NCI-H510A (cell line): ENCODE data around the gene DDAH1.

Experiments used
- DNase-seq: peaks from one replicate; lab custom pipeline; 2025; lab: John Stamatoyannopoulos, UW

The DDAH1 gene

DNA sequence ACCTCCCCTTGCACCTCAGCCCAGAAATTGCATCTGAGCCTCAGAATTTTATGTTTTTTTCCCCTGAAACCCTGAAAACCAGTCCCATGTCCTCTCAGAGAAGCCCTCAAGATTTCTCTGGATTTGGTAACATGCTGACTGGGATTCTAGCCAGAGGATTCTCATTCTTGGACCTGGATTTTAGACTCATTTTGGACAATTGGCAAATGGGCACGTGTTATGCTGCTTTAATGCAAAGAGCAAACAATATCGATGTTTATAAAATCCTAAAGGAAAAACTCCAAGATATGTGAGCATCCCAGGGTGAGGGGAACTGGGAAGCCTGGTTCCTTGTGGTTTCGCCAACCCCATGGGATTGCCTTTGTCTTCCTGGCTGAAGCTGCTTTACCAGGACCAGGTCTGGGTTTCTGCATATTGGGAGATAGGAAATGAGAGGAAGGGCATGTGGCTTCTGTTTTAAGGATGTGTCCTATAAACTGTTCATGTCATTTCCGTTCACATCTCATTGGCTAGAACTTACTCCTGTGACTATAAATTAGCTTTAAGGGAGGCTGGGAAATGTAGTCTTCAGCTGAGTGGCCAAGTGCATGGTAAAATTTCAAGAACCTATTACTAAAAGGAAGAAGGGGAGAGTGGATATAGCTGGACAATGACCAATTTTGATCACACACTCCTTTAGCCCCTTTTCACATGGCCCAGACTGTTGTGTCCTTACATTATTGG is 161.4 kb downstream of the DDAH1 start:
- no peak for DNase-seq

DNA sequence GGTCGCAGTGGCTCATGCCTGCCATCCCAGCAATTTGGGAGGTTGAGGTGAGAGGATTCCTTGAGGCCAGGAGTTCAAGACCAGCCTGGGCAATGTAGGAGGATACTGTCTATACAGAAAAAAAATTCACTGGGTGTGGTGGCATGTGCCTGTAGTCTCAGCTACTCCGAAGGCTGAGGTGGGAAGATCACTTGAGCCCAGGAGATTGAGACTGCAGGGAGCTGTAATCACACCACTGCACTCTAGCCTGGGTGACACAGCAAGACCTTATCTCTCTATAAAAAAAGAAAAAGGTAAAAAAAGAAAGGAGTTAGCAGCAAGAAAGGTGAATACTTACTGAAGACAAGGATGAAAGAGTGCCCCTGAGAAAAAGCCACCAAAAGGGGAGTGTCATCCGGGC is 164.8 kb downstream of the DDAH1 start:
- no peak for DNase-seq

DNA sequence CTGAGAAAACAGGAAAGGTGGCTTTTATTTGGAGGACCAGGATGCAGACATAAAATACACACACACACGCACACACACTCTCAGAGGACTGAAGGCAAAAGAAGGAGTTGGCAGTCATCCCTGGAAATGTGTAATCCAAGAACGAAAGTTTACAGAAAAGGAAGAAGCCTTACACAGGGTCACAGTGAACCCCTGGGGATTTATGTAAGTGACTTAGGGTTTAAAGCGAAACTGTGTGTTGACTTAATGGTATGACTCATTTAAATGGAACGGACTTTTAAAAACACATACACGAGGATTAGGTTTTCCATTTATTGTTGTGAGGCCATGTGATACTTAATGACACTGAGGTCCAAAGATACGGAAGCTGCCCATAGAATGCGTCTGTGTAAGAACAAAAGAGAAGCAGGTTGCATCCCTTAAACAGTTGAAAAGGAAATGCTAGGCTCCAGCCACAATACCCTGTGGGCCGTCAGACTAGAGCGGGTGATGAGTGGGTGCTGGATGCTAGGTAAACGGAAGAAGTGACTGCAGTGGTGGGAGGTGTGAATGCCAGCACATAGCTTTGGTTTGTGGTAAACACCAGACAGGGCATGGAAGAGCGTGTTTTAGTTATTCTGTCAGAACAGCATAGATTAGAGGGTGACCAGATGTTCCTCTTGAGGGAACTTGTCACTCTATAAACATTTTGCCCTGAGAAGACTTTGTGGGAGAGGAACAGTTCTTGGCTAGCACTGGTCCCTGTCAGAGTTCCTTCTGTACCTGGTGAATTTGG is 166.9 kb downstream of the DDAH1 start:
- DNase-seq, result peak; percentile 48

DNA sequence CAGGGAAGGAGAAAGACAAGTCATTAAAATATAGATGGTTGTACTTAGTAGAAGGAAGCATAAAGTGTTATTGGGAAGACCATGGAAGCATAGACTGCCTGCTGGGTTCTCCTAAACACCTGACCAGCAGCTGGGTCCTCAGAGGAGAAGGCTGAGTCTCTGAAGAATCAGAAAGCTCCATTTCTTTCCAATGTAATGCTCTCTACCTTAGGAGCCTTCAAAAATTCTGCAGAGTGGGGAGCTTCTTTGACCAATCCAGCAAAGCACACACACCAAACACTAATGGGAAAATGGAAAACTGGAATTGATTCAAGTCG is 167.5 kb downstream of the DDAH1 start:
- DNase-seq, result no peak

DNA sequence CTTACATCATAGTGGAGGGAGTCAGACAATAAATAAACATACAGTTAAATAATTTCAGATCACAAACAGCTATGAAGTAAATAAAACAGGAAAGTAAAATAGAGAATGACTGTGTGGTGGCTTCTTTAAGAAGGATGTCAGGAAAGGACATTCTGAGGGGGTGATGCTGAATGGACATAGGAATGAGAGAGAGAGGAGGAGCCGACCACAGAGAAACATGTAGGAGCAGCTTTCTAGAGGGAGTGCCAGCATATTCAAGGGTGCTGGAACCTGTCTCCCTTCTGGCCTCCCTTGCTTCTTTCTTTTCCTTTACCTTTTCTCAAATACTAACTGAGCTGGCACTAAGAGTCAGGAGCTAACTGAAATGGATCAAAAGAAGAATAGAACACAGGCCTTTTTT is 168.0 kb downstream of the DDAH1 start:
- DNase-seq, result no peak

DNA sequence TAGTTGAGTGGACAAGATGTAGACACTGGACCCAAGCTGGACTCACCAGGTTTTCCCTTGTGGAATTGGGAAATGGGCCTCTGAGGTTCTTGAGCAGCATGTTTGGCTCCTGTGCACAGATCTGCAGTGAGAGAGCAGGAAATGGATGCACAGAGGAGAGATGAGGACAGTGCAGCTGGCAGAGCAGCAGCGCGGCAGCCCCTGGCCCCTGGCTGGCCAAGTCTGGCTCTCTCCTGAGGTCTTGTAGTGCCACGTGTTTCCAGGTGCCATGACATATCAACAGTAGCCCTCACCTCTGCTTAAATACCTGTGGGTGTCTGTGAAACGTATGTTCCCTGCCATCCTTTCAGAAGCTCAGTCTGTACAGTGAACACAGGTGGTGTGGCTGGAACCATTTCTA is 169.3 kb downstream of the DDAH1 start:
- DNase-seq, result no peak

DNA sequence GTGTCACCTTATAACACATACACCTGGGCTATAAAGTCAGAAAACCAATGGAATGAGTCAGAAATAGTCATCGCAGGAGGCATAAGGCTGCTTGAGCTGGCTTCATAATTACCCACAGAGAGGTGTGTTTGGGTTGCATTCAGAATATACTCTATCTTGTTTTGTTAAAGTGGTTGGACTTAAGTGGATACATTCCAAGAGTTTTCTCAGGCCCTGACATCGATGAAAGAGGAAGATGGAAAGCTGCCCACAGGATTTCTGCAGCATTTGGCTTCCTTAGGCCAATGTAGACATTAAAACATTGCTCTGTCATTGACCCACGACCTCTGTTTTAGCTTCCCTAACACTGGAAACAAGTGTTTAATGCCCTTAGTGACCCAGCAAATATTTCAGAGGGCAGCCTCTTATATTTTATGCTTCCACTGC is 169.9 kb downstream of the DDAH1 start:
- no peak for DNase-seq

DNA sequence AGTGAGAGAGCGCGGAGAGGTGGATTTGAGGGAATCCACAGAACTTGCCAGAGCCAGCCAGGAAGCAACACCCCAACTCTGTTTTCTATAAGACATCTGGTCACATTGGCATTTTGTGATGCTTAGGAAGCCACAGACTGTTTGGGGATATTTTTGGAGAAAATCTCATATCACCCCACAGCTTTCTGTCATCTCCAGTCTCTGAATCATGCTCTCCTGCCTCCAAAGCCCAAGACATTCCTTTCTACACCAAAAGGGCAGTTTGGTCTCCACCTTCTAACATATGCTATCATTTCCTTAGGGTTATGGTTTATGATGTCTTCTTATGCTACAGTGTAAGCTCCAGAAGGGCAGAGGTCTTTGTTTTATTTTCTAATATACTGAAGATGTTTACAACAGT is 174.1 kb downstream of the DDAH1 start:
- no peak for DNase-seq

DNA sequence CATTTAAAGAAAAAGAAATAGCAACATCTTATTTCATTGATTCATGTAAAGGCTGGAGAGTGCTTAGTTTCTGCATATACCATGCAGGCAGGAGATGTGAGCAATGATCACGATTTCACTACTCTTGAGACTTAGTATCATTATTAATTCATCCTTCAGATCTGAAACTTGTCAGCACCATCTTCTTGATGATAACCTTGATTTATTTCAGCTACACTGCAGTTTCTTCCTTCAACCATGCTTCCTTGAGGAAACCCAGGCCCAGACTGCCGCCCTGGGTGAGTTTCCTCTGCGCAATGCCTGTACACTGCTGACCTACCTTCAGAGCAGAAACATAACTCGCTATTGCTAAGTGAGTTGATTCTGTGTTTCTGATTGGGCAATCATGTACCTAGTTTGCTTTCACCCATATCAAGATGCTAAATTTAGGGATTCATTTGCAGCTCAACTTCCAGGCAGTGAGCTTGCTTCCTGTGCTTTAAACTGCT is 175.1 kb downstream of the DDAH1 start:
- DNase-seq, result no peak

DNA sequence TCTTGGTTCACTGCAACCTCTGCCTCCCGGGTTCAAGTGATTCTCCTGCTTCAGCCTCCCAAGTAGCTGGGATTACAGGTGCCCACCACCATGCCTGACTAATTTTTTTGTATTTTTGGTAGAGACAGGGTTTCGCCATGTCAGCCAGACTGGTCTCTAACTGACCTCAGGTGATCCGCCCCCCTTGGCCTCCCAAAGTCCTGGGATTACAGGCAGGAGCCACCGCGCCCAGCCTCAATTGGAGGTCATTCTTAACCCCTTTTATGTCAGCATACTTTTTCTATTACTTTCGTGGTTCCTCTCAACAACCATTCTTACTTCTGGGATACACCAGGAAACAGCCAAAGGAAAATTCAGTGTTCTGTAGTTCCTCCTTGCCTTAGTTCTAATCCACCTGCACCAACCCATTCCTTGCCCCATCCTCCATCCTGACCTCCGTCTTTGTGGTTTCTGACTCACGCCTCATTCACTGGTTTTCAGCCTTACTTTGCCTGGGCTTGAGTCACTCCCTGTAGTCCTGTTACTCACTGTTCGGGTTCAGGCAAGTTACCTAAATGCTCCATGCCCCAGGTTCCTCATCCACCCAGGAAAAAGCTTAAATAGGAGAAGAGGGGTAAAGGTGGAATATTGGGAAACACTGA is 175.6 kb downstream of the DDAH1 start:
- DNase-seq, result no peak

DNA sequence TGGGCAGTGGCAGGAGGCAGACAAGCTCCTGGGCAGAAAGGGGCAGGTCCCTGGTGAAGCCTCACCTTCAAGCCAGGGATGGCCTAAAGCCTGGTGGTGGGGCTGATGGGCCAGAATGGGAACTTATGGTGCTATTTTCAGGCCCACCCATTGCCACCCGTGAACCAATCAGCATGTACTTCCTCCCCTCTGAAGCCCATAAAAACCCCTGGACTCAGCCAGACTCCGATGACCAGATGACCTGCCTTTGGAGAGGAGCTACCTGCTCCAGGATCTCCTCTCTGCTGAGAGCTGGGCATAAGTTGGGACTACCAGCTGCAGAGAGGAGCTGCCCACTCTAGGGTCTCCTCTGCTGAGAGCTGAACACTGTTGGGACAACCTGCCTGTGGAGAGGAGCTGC is 180.8 kb downstream of the DDAH1 start:
- no peak for DNase-seq

DNA sequence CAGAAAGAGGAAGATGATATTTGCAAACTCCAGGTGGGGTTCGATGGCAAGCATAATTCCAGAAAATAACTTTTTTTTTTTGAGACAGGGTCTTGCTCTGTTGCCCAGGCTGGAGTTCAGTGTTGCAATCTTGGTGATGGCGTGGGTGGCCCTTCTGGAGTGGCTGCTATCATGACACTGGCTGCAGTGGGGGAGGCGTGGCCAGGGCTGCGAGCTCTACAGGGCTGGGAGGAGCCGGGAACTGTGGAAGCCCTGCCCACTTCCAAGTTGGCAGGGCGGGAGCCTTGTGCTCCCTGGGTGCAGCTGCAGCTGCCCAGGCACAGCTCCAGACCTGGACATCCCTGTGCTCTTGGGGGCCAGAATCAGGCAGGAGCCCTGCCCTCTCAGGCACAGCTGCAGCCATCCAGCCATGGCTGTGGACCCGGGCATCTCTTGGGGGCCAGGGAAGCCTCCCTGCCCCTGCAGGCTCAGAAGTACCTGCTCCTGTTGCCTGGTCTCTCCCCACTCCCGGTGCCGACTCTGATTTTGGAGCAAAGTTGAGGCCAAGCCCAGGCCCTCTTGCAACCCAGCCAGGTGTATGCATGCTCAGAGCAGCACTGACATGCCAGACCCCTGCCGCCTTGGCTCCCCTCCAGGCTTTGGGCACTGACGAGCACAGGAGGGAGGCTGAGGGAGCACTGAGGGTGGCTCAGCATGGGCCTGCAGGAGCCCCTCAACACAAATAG is 181.3 kb downstream of the DDAH1 start:
- DNase-seq, result peak; percentile 13

DNA sequence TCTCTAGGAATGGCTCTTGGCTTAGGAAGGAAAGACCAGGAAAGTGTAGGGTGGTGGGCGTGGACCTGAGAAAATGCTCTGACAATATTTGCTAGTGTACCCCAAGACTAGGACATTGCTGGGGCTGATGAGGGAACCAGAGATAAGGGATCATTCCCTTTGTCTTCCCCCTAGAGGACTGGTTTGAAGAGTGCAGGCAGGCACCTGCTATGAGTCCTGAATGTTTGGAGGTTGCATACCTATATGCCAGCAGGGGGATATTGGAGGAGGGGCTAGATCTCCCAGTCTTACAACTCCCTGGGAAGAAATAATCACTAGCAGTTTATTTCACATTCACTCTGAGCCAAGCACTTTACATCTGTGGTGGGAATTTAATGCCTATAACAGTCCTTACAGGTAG is 182.5 kb downstream of the DDAH1 start:
- no peak for DNase-seq

DNA sequence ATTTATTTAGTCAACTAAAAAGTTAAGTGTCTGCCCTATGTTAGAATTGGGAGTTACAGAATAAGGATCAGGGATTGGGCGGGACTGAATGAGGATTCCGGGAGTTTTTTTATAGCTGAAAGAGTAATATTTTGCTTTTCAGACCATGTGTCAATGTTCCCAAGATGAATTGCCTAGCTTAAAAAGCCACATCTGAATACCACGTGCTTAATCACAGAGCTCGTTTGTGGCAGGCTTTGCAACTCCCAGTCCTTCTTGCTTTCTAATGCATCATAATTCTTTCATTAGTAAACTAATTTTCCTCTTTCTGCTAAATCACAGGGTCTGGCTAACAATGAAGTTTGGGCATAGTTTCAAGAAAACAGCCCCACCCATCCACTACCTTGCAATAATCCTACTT is 184.3 kb downstream of the DDAH1 start:
- DNase-seq, result no peak

DNA sequence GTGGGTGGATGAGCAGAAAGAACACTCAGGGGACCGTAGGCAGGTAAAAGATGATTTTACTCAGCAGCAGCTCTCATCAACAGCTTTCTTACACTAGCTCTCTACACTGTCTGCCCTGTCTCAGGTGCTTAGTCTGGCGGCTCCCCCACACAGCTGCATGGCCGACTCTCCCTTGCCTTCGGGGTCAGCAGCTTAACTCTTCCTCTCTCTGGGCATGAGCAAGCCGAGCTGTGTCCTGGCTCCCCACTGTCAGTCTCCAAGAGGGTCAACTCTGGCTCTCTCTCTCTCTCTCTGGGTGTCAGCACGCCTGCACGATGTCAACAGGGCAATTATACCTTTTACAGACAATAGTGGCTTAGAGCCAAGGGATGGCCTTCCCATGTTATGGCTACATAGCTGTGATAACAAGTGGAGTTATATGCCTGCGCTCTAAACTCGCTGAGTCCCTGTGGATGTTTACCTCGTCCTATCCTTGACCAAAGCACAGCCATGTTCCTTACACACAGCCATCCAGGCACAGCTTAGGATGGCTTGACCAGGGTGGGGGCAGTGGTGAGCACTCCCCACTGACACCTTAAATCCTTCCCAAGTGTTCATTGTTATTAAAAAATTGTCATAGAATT is 185.4 kb downstream of the DDAH1 start:
- no peak for DNase-seq

DNA sequence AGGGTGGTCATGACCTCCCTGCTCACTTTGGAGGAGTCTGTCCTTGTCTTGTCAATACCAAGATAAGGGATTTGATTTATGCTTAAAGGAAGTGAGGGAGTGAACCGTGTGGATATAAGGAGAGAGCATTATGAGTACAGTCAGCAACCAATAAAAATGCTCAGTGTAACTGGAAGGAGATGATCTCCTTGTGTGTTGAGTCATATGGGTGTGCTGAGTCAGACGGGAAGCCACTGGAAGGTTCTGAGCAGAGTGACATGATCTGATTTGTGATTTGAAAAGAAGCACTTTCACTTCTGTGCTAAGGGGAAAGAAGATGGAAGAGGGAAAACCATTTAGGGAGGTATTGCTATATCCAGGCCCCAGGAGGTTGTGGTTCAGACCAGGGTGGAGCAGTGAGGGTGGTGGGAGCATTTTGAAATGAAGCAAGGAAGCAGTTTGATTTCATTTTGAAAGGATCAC is 186.1 kb downstream of the DDAH1 start:
- no peak for DNase-seq

DNA sequence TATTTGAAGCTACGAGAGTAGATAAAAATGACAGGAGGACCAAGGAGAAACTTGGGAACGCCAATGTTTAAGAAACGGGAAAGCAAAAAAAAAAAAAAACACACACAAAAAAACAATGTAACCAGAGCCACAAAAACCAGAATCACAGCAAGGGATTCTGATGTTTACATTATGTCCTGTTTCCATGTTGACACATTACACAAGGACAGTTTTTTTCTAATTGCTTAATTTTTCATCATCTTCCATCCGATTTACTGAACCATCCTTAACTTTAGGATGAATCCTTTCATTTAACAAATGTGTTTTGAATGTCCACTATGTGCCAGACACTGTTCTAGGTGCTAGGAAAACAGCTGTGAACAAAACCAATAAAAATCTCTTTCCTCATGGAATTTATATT is 187.2 kb downstream of the DDAH1 start:
- DNase-seq, result no peak

DNA sequence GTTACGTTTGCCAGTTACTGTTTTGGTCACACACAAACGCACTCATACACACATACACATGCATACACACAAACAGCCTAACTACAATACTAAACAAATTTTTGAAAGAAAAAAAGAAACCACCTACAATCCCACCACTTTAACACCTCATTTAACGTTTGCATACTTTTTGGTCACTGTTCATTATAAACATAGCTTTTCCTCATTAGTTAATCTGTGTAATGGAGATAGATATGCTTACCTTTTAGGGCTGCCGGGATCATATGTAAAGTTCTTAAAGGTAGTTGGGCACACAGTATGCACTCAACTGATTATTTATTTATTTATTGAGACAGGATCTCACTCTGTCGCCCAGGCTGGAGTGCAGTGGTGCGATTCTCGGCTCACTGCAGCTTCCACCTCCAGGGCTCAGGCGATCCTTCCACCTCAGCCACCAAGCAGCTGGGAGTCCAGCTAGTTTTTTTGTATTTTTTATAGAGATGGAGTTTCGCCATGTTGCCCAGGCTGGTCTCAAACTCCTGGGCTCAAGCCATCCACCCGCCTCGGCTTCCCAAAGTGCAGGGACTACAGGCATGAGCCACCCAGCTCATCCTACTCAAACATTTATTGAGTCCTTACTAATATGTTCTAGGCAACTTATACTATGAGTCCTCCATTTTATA is 187.8 kb downstream of the DDAH1 start:
- DNase-seq, result no peak

DNA sequence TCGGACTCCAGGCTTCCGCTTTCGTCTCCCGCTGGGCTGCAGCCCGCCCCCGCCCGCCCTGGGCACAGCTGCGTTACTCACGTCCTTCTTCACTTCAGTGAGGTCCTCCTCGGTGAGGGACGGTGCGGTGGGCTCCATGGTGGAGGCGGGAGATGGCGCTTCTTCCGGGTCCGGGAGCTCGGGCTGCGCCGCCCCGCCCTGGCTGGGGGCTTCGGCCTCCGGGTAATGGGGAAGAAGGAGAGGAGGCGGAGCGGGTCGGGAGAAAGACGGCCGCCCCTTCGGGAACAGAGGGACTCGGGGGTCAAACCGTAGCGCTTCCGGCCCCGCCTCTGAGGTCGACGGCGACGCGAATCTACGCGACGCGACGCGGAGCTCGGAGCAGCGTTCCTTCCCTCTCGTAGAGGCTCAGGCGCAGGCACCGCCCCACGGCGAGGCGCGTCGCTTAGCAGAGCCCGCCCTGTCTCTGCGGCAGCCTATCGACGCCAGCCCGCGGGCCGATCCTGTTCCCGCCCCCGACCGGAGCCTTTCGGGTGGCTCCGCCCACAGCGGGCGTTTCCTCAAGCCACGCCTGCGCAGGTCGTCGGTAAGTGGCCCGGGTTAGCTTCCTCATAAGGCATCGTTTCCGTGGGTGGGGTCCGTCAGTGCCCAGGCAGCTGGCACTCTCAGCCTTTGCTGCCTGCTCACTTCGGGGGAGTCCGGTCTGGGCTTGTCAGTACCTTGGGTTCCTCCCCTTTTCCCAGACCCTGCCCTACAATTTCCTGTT is 188.6 kb downstream of the DDAH1 start, which contains the start of gene BCL10:
Gene BCL10 (minus strand): TSS at position 418 of the 763 bp plus-strand sequence. CDS start 280 bp downstream, at position 138.
- peak; percentile 100 for DNase-seq

DNA sequence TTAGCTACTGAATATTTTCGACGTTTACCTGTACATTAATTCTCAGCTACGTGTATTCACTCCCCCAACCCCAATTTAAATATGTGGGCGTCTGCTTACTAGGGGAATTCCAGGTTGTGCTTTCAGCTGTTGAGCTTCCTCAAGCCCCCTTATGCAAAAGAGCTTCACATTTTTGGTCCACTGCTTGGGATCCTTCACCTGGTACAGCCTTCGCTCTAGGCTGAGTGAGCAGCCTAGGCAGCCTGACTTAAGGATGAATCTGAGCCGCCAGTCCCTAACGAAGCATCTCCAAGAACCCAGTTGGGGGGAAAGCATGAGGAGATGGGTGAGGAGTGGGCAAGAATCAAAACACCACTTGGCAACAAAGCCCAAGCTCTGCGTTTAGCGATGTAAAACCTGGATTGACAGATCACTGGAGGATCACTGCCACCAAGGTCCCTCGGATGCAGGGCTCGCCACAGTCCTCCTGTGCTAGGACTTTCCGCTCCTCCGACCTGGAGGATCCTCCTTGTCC is 189.2 kb downstream of the DDAH1 start:
- DNase-seq, result no peak
